Lung (tissue), 12 donors: ENCODE results near the gene CD4. TPM values are rescaled to one million over a fixed set of nuclear protein-coding genes. Genes with fewer than 3 reads are reported as not detected.

Source experiments
- ATAC-seq: fragments of 200-7000 bp; cut with Tn5 transposase; one replicate; pipeline ENCODE4 v1.9.1; 2020; ENCODE audit warnings: moderate number of reproducible peaks; ENCODE audit not compliant: insufficient read depth, low FRiP score
- DNase-seq, 3 donors: peaks; one replicate each; pipeline ENCODE4 v3.0.0-alpha.2; 2013 to 2017
- H3K27ac ChIP-seq, 2 donors: one replicate each; pipeline ENCODE4 v1.5.1; 2013; ENCODE audit warnings: mild to moderate bottlenecking in 2 of 2, moderate library complexity in 2 of 2, control low read depth in 1 of 2, inconsistent platforms in 1 of 2, low read depth in 1 of 2, low read length in 1 of 2
- H3K27me3 ChIP-seq, 3 donors: one replicate each; pipeline ENCODE4 v1.5.1; 2013; ENCODE audit warnings: low read length in 2 of 3; ENCODE audit not compliant: control insufficient read depth in 3 of 3, insufficient read depth in 3 of 3
- H3K36me3 ChIP-seq, 4 donors: one replicate each; pipeline ENCODE4 v1.5.1; 2013; ENCODE audit warnings: low read length in 4 of 4, mild to moderate bottlenecking in 1 of 4, moderate library complexity in 1 of 4; ENCODE audit not compliant: control insufficient read depth in 4 of 4, insufficient read depth in 4 of 4
- H3K4me1 ChIP-seq, 5 donors: one replicate each; pipeline ENCODE4 v1.5.1; 2013; ENCODE audit warnings: low read length in 5 of 5, mild to moderate bottlenecking in 2 of 5, moderate library complexity in 1 of 5; ENCODE audit not compliant: control insufficient read depth in 5 of 5, insufficient read depth in 5 of 5
- H3K4me3 ChIP-seq: one replicate; pipeline ENCODE4 v1.5.1; 2013; ENCODE audit warnings: mild to moderate bottlenecking, control low read depth, moderate library complexity
- H3K9ac ChIP-seq, 2 donors: one replicate each; pipeline ENCODE4 v1.5.1; 2013; ENCODE audit warnings: low read length in 2 of 2, control low read depth in 1 of 2; ENCODE audit not compliant: insufficient read depth in 1 of 2
- H3K9me3 ChIP-seq, 4 donors: one replicate each; pipeline ENCODE4 v1.5.1; 2013; ENCODE audit warnings: low read length in 3 of 4, mild to moderate bottlenecking in 1 of 4, moderate library complexity in 1 of 4; ENCODE audit not compliant: control insufficient read depth in 4 of 4, insufficient read depth in 3 of 4
- WGBS, 2 donors: extraction: QIAGEN DNeasy Blood & Tissue Kit; methylation state at CpG; one replicate each; pipeline ENCODE4 v1.1.7; 2013; 5-methylcytosine and 5-hydroxymethylcytosine counted together
- polyA plus RNA-seq, 2 donors: library from polyadenylated mRNA; stranded (reverse); fragments of 200-250 nt; gene quantifications; one replicate each; pipeline ENCODE4 v1.2.1, GENCODE V29; 2013
- total RNA-seq, 2 donors: library from RNA; depleted of rRNA in 1 of 2; stranded (reverse); fragments of >200 nt in 1 of 2; gene quantifications; one replicate each; pipeline ENCODE4 v1.2.1, GENCODE V29; 2014 to 2021
- TF ChIP-seq, protein P1 (sequence below): IDR thresholded peaks from 2 replicates; pipeline ENCODE4 v1.5.1; 2012; ENCODE audit warnings: mild to moderate bottlenecking; ENCODE audit errors: control extremely low read depth, extremely low read depth
- donor health status: control.
- donor health status: control.
- donor health status: Bipolar disorder and iron deficiency.
- donor health status: healthy.
- donor health status: DM: yes; HTN: yes; CAD: no.

CD4 gene
- total and polyA plus RNA-seq, 4 donors, result 20.6 to 83.7 (median 53.0) TPM

- Histone ChIP-seq H3K27me3 (no peaks in the 10 kb centered on the region), H3K9me3 (no peaks in the 10 kb centered on the region), H3K9ac (peak overlapping the region; percentile 39 to 67), H3K36me3 (peaks cover 7 to 29% (median 19%) of the 10 kb centered on the region in 4 donors), H3K27ac (peak overlapping the region in 1 of 2 donors; percentile 23), H3K4me3 (peak overlapping the region; percentile 59), H3K4me1 (peaks cover 0 to 26% (median 7%) of the 10 kb centered on the region in 5 donors)
- TF ChIP-seq, protein P1, sequence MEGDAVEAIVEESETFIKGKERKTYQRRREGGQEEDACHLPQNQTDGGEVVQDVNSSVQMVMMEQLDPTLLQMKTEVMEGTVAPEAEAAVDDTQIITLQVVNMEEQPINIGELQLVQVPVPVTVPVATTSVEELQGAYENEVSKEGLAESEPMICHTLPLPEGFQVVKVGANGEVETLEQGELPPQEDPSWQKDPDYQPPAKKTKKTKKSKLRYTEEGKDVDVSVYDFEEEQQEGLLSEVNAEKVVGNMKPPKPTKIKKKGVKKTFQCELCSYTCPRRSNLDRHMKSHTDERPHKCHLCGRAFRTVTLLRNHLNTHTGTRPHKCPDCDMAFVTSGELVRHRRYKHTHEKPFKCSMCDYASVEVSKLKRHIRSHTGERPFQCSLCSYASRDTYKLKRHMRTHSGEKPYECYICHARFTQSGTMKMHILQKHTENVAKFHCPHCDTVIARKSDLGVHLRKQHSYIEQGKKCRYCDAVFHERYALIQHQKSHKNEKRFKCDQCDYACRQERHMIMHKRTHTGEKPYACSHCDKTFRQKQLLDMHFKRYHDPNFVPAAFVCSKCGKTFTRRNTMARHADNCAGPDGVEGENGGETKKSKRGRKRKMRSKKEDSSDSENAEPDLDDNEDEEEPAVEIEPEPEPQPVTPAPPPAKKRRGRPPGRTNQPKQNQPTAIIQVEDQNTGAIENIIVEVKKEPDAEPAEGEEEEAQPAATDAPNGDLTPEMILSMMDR, result no peak
- DNase-seq (peak; percentile 52 to 68 (median 54)), ATAC-seq (no peak)
- WGBS, 2 donors, result 3% methylated on average over 17 to 18 of the region's 18 CpGs
These were observed 63.5 kb downstream of the CD4 start for GRCh38 chr12:6852651-6853354.

GRCh38 chr12:6853626-6854025 is 64.3 kb downstream of the CD4 start:
- 43 to 60% methylated on average over 1 of the region's 1 CpG for WGBS, 2 donors

DNA sequence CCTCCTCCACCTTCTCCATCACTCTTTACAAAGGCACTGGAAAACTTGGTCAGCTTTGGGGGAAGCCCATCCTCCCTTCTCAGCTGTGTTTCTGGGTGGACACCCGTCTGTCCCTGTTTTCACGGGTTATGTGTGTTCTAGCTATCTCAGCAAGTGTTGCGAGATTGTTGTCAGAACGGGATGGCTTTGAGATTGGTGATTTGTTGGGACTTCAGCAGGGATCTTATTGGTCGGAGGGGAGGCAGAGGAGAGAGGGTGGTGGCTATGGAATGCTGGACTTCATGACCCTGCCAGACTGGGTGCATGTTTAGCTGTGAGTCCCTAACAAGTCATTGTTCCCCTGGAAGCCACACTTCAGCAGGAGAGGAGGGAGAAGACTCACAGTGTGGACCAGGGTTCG is 64.7 kb downstream of the CD4 start:
- Histone ChIP-seq H3K9ac (no peak overlapping the region), H3K27me3 (no peaks in the 10 kb centered on the region), H3K27ac (peak overlapping the region in 1 of 2 donors; percentile 6), H3K4me1 (peaks cover 0 to 26% (median 7%) of the 10 kb centered on the region in 5 donors), H3K9me3 (no peaks in the 10 kb centered on the region), H3K36me3 (peaks cover 18 to 39% (median 26%) of the 10 kb centered on the region in 4 donors), H3K4me3 (no peak overlapping the region)
- no peak for ATAC-seq
- 77 to 80% methylated on average over 6 of the region's 6 CpGs for WGBS, 2 donors
- no peak for DNase-seq
- TF ChIP-seq, protein P1, result no peak

More at GRCh38 chr12:6853626-6854025, 64.3 kb downstream of the CD4 start:
- no peak overlapping the region for H3K27ac ChIP-seq
- peaks cover 0 to 26% (median 7%) of the 10 kb centered on the region in 5 donors for H3K4me1 ChIP-seq
- no peak overlapping the region for H3K9ac ChIP-seq
- H3K9me3 ChIP-seq, result no peaks in the 10 kb centered on the region
- H3K4me3 ChIP-seq, result no peak overlapping the region
- ATAC-seq, result no peak
- TF ChIP-seq, protein P1, result no peak
- H3K36me3 ChIP-seq, result peaks cover 15 to 37% (median 26%) of the 10 kb centered on the region in 4 donors
- no peak for DNase-seq
- H3K27me3 ChIP-seq, result no peaks in the 10 kb centered on the region
